ENCODE data around the gene ADARB1. TPM values are rescaled to one million over a fixed set of nuclear protein-coding genes. Genes with fewer than 3 reads are reported as not detected.

Gene ADARB1
- total and polyA plus RNA-seq, 2 of the 8 experiments (the other 6 are each of a cell fraction or from before 2014, with no cell fraction given) = 4.7 to 14.9 TPM

GRCh38 chr21:45037986-45038385, 36.4 kb upstream of the ADARB1 start:
- Histone ChIP-seq H3K14ac (ENCODE audit: insufficient read length) (no peak overlapping the region), H2BK20ac (ENCODE audit: low read length) (no peak overlapping the region), H4K91ac (replicated peaks; ENCODE audit: insufficient read length, low read length) (no peak overlapping the region), H3K23ac (ENCODE audit: insufficient read length) (no peak overlapping the region), H2BK15ac (ENCODE audit: low read length) (no peak overlapping the region), H3K27ac (ENCODE audit: low read depth, low read length) (no peak overlapping the region), H3K36me3 (ENCODE audit: control insufficient read depth in 2 of 4, insufficient read depth in 4 of 4, low read length in 3 of 4) (no peaks in the 10 kb centered on the region; a peak in 1 of 8 replicates), H3K9me3 (ENCODE audit: insufficient read depth in 2 of 2, low read depth in 1 of 2, low read length in 1 of 2) (no peaks in the 10 kb centered on the region), H4K8ac (ENCODE audit: extremely low read depth, insufficient read depth, low read length) (no peak overlapping the region; the same call in 1 of the 2 replicates), H4K20me1 (replicated peaks in 1 of 2; ENCODE audit: control insufficient read depth in 1 of 2, insufficient read depth in 2 of 2, low read length in 2 of 2) (peaks cover 0 to 9% of the 10 kb centered on the region in 2 experiments), H3K23me2 (ENCODE audit: low read depth, low read length) (peaks cover 9% of the 10 kb centered on the region; the same call in 1 of the 2 replicates), H3K27me3 (replicated peaks in 1 of 4; ENCODE audit: control insufficient read depth in 3 of 4, extremely low read depth in 1 of 4, insufficient read depth in 3 of 4, low read length in 3 of 4) (peaks cover 0 to 4% (median 2%) of the 10 kb centered on the region in 4 experiments; a peak in 5 of 7 replicates), H2BK12ac (ENCODE audit: low read depth, low read length) (no peak overlapping the region), H3K4me1 (replicated peaks in 1 of 4; ENCODE audit: control insufficient read depth in 3 of 4, insufficient read depth in 4 of 4, low read length in 3 of 4) (peaks cover 0 to 2% (median 0%) of the 10 kb centered on the region in 4 experiments; a peak in 1 of 7 replicates), H2AFZ (ENCODE audit: low read length) (no peak overlapping the region), H3K4me3 (ENCODE audit: extremely low read depth in 1 of 4, insufficient read depth in 2 of 4, low read depth in 3 of 4, low read length in 4 of 4) (no peak overlapping the region), H3K4me2 (ENCODE audit: insufficient read depth in 1 of 2, low read depth in 2 of 2, low read length in 2 of 2) (no peak overlapping the region), H3K18ac (ENCODE audit: extremely low read depth, low read length) (no peak overlapping the region), H3K79me2 (ENCODE audit: control insufficient read depth in 1 of 2, insufficient read depth in 2 of 2, low read length in 2 of 2) (no peaks in the 10 kb centered on the region), H3K9ac (replicated peaks in 1 of 4; ENCODE audit: extremely low read depth in 1 of 4, low read depth in 3 of 4, low read length in 3 of 4) (no peak overlapping the region), H2AK5ac (ENCODE audit: low read depth, low read length) (no peak overlapping the region), H4K5ac (ENCODE audit: insufficient read length, low read depth, low read length) (no peak overlapping the region), H2BK5ac (ENCODE audit: low read depth, low read length) (no peak overlapping the region), H3K79me1 (ENCODE audit: low read depth, low read length) (no peaks in the 10 kb centered on the region), H3K56ac (replicated peaks; ENCODE audit: insufficient read length, low read depth, low read length) (no peak overlapping the region), H2BK120ac (replicated peaks; ENCODE audit: low read depth, low read length) (no peak overlapping the region), H3K4ac (replicated peaks; ENCODE audit: insufficient read length, low read depth, low read length) (no peak overlapping the region)
- FAIRE-seq (no peak), DNase-seq (ENCODE audit: low read depth in 1 of 2, low spot score in 2 of 2) (no peak)
- ChIA-PET CTCF (ENCODE audit: partially characterized antibody) (interaction anchor here (0.6 to 1.1 kb wide), 3 partner anchors 47 to 100 kb away, joined by 3 to 4 read pairs (median 4); no protein-coding TSS in a partner anchor), POLR2A (ENCODE audit: partially characterized antibody) (no interaction called here)
- WGBS, 2 experiments (ENCODE audit: extremely low coverage in 1 of 2, insufficient coverage in 1 of 2, insufficient read length in 1 of 2, insufficient replicate concordance in 2 of 2, low coverage in 1 of 2, low lambda C conversion rate in 2 of 2, missing lambda C conversion rate in 1 of 2) = 77% methylated on average over 9 of the region's 9 CpGs; no CpG with 5 or more reads in 1 of the 2 experiments
- TF ChIP-seq EP300 (IDR thresholded peaks at IDR 0.05; ENCODE audit: borderline replicate concordance in 1 of 2, low read depth in 2 of 2, low read length in 2 of 2) (no peak), CEBPB (IDR thresholded peaks at IDR 0.05; ENCODE audit: low read depth, low read length) (no peak), BRCA1 (IDR thresholded peaks at IDR 0.05; ENCODE audit: low read depth, low read length) (no peak), CTCF (IDR thresholded peaks at IDR 0.05; ENCODE audit: control extremely low read depth in 1 of 3, insufficient read depth in 1 of 3, low read depth in 1 of 3, low read length in 3 of 3) (no peak), SP4 (IDR thresholded peaks at IDR 0.05; ENCODE audit: low read length) (no peak), CHD2 (IDR thresholded peaks at IDR 0.05; ENCODE audit: low read length) (no peak), ATF3 (IDR thresholded peaks at IDR 0.05; ENCODE audit: insufficient read depth, low read depth, low read length) (no peak), CBX5 (IDR thresholded peaks at IDR 0.05; ENCODE audit: low read depth, low read length) (no peak)

Measured in H1 (cell line).